Kidney (tissue), 14 donors: ENCODE results near the gene S100A16. TPM values are rescaled to one million over a fixed set of nuclear protein-coding genes. Genes with fewer than 3 reads are reported as not detected.
A peak's percentile ranks its signal among the peaks of the same experiment; 100 is the strongest.

ENCODE experiments used
- DNase-seq, 5 donors: peaks; one replicate each; pipeline ENCODE4 v3.0.0-alpha.2; 2013 to 2020
- FAIRE-seq: peaks from 2 replicates; lab custom pipeline; 2012; peaks lifted over from hg19 to GRCh38; lab: Jason Lieb, UNC
- H3K27ac ChIP-seq, 2 donors: one replicate each; pipeline ENCODE4 v1.7.0; 2013; ENCODE audit warnings: low read depth in 2 of 2, low read length in 2 of 2, inconsistent platforms in 1 of 2
- H3K27me3 ChIP-seq: one replicate; pipeline ENCODE4 v1.7.1; 2013; ENCODE audit warnings: low read length, inconsistent platforms; ENCODE audit not compliant: control insufficient read depth, insufficient read depth
- H3K36me3 ChIP-seq, 3 donors: one replicate each; pipeline versions ENCODE4 v1.7.0 to v1.7.1; 2013; ENCODE audit warnings: low read length in 3 of 3, control low read depth in 1 of 3, inconsistent platforms in 1 of 3; ENCODE audit not compliant: insufficient read depth in 3 of 3, control insufficient read depth in 2 of 3
- H3K4me1 ChIP-seq, 3 donors: one replicate each; pipeline versions ENCODE4 v1.7.0 to v1.7.1; 2013; ENCODE audit warnings: low read length in 3 of 3, inconsistent platforms in 1 of 3, low read depth in 1 of 3; ENCODE audit not compliant: control insufficient read depth in 2 of 3, insufficient read depth in 2 of 3
- H3K4me3 ChIP-seq, 3 donors: one replicate each; pipeline versions ENCODE4 v1.7.0 to v1.8.1; 2013; ENCODE audit warnings: low read length in 3 of 3, control low read depth in 1 of 3, inconsistent platforms in 1 of 3
- H3K9ac ChIP-seq, 3 donors: one replicate each; pipeline versions ENCODE4 v1.7.0 to v1.7.1; 2013; ENCODE audit warnings: low read length in 3 of 3, control low read depth in 1 of 3, inconsistent platforms in 1 of 3
- H3K9me3 ChIP-seq, 3 donors: one replicate each; pipeline versions ENCODE4 v1.7.0 to v1.7.1; 2013; ENCODE audit warnings: low read length in 3 of 3, control low read depth in 1 of 3, inconsistent platforms in 1 of 3; ENCODE audit not compliant: control insufficient read depth in 2 of 3, insufficient read depth in 1 of 3
- CTCF ChIP-seq: IDR thresholded peaks from 3 replicates; pipeline ENCODE4 v1.5.1; 2012; ENCODE audit warnings: mild to moderate bottlenecking, moderate library complexity, borderline replicate concordance; ENCODE audit not compliant: insufficient read depth; ENCODE audit errors: extremely low read depth
- intact Hi-C: fragments of 100-400 bp; cut with DNase I; formaldehyde crosslinking; loops from one replicate; pipeline ENCODE4 v1.11.1; 2022
- polyA plus RNA-seq: library from polyadenylated mRNA; stranded (reverse); fragments of 350-450 nt; fragmentation: Illumina TruSeq; extraction: RNeasy Lipid Tissue Mini Kit (QIAGEN cat#74804); gene quantifications from one replicate; pipeline ENCODE4 v1.2.3, GENCODE V29; 2014; ENCODE audit warnings: low read depth, low replicate concordance; ENCODE audit not compliant: insufficient read depth
- total RNA-seq: library from RNA; stranded (reverse); fragmentation: NEBNext Ultra II Directional; extraction: Animal tissue kit (Norgen Biotek cat#: 25700); gene quantifications from one replicate; pipeline ENCODE4 v1.2.1, GENCODE V29; 2021
- donor health status: control.
- donor health status: control.
- donor health status: control.
- donor health status: control.
- donor health status: control.
- donor health status: DM: yes; HTN: yes; CAD: no.
- donor health status: Normal renal cell carcinoma (clear cell type).

The S100A16 gene
- total and polyA plus RNA-seq, 2 donors from 2014 or later: 119 to 174 TPM

- no peaks in the 10 kb centered on the region for H3K9me3 ChIP-seq
- TF ChIP-seq CTCF: no peak
- peaks cover 0 to 10% (median 6%) of the 10 kb centered on the region in 3 donors for H3K4me1 ChIP-seq
- no peak overlapping the region for H3K4me3 ChIP-seq
- H3K36me3 ChIP-seq: no peaks in the 10 kb centered on the region
- peak in 1 of 5 donors; percentile 39 for DNase-seq
- no peak overlapping the region for H3K27ac ChIP-seq
- H3K9ac ChIP-seq: no peak overlapping the region
- intact Hi-C loops: no loop called here
- no peaks in the 10 kb centered on the region for H3K27me3 ChIP-seq
- FAIRE-seq: no peak
Observed at GRCh38 chr1:153619171-153619570, 6.2 kb upstream of the S100A16 start.

DNA sequence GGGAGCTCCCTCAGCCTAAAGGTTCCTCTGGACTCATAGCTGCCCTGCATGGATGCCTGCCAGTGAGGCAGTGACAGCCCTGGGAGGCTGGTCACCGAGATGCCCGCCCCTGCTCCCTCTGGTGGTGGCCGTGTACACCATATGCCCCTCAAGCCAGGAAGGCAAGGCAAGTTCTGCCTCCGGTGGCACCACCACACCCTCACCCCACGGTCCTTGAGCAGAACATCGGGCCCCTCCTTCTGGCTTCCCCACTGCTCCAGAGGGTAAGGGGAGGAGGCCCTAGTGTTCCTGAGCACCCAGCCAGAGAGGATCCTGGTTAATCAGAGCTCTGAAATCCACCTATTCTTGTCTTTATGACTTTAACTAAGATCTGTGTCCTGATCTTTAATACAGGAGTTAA, 4.7 kb upstream of the S100A16 start:
- TF ChIP-seq CTCF: peak; percentile 83
- FAIRE-seq: no peak
- Histone ChIP-seq H3K9me3 (no peaks in the 10 kb centered on the region), H3K36me3 (no peaks in the 10 kb centered on the region), H3K27ac (no peak overlapping the region), H3K4me3 (no peak overlapping the region), H3K9ac (no peak overlapping the region), H3K4me1 (peaks cover 2 to 10% (median 6%) of the 10 kb centered on the region in 3 donors), H3K27me3 (no peaks in the 10 kb centered on the region)
- DNase-seq: peak in 3 of 5 donors; percentile 66 to 93 (median 80)
- intact Hi-C loops: no loop called here

GRCh38 chr1:153616917-153617311, 4.0 kb upstream of the S100A16 start:
- Histone ChIP-seq H3K4me3 (no peak overlapping the region), H3K36me3 (no peaks in the 10 kb centered on the region), H3K4me1 (peaks cover 2 to 10% (median 6%) of the 10 kb centered on the region in 3 donors), H3K27me3 (no peaks in the 10 kb centered on the region), H3K27ac (peak overlapping the region; percentile 9 to 41), H3K9me3 (no peaks in the 10 kb centered on the region), H3K9ac (peak overlapping the region in 1 of 3 donors; percentile 37)
- FAIRE-seq: no peak
- intact Hi-C loops: no loop called here
- TF ChIP-seq CTCF: no peak
- peak in 1 of 5 donors; percentile 66 for DNase-seq
